IPS-11a (cell line): Measurements from ENCODE around the gene ZNF672.
A peak's percentile ranks its signal among the peaks of the same experiment; 100 is the strongest.
"Not testable (repeated sequence)": the region's sequence is repeated elsewhere in the genome, so short reads cannot be mapped to it uniquely, and the experiment has no call there.

Experiments
- H3K4me3 ChIP-seq: one replicate; pipeline ENCODE4 v1.5.1; 2013; ENCODE audit warnings: low read depth, low read length, control low read depth

Gene ZNF672

GRCh38 chr1:248837781-248838356 lies at the start of gene ZNF672:
Gene ZNF672 (plus strand): TSS chr1:248838224. CDS start chr1:248847275, 9,051 bp downstream.
- H3K4me3 ChIP-seq, result peak within 1 kb of the TSS; percentile 88

GRCh38 chr1:248788327-248788726 lies 49.7 kb upstream of the ZNF672 start:
- no peak overlapping the region for H3K4me3 ChIP-seq

- H3K4me3 ChIP-seq, result not testable (repeated sequence)
Observed at GRCh38 chr1:248789337-248789736, 48.7 kb upstream of the ZNF672 start.

GRCh38 chr1:248790456-248790855 lies 47.6 kb upstream of the ZNF672 start:
- no peak overlapping the region for H3K4me3 ChIP-seq

- no peak overlapping the region for H3K4me3 ChIP-seq
Observed at GRCh38 chr1:248791010-248791409, 47.0 kb upstream of the ZNF672 start.

GRCh38 chr1:248792342-248792741 lies 45.7 kb upstream of the ZNF672 start:
- H3K4me3 ChIP-seq, result no peak overlapping the region

- H3K4me3 ChIP-seq, result no peak overlapping the region
Observed at GRCh38 chr1:248793592-248793991, 44.4 kb upstream of the ZNF672 start.

- H3K4me3 ChIP-seq, result not testable (repeated sequence)
Observed at GRCh38 chr1:248794663-248795062, 43.4 kb upstream of the ZNF672 start.

GRCh38 chr1:248798791-248799190 lies 39.2 kb upstream of the ZNF672 start:
- no peak overlapping the region for H3K4me3 ChIP-seq

GRCh38 chr1:248800459-248800858 lies 37.6 kb upstream of the ZNF672 start:
- no peak overlapping the region for H3K4me3 ChIP-seq

GRCh38 chr1:248802454-248802853 lies 35.6 kb upstream of the ZNF672 start:
- no peak overlapping the region for H3K4me3 ChIP-seq

GRCh38 chr1:248803501-248803900 lies 34.5 kb upstream of the ZNF672 start:
- H3K4me3 ChIP-seq, result not testable (repeated sequence)

- no peak overlapping the region for H3K4me3 ChIP-seq
Observed at GRCh38 chr1:248804771-248805681, 33.0 kb upstream of the ZNF672 start.

- H3K4me3 ChIP-seq, result no peak overlapping the region
Observed at GRCh38 chr1:248805876-248806275, 32.1 kb upstream of the ZNF672 start.

- H3K4me3 ChIP-seq, result no peak overlapping the region
Observed at GRCh38 chr1:248807067-248807737, 30.8 kb upstream of the ZNF672 start.

GRCh38 chr1:248808876-248809275 lies 29.1 kb upstream of the ZNF672 start:
- H3K4me3 ChIP-seq, result no peak overlapping the region

- no peak overlapping the region for H3K4me3 ChIP-seq
Observed at GRCh38 chr1:248810000-248810726, 27.9 kb upstream of the ZNF672 start.

- no peak overlapping the region for H3K4me3 ChIP-seq
Observed at GRCh38 chr1:248810727-248811513, 27.1 kb upstream of the ZNF672 start.

GRCh38 chr1:248811514-248812490 lies 26.2 kb upstream of the ZNF672 start:
- H3K4me3 ChIP-seq, result no peak overlapping the region
